Skeletal muscle satellite cell (primary cell): ENCODE data around the gene ENOX1.
"Not testable (repeated sequence)": the region's sequence is repeated elsewhere in the genome, so short reads cannot be mapped to it uniquely, and the experiment has no call there.

Experiments
- H3K27me3 ChIP-seq: 2 replicates; pipeline ENCODE4 v1.7.0; 2013; ENCODE audit warnings: low read length; ENCODE audit not compliant: control insufficient read depth, insufficient read depth
- H3K36me3 ChIP-seq: 2 replicates; pipeline ENCODE4 v1.7.0; 2013; ENCODE audit warnings: mild to moderate bottlenecking, control low read depth, low read length; ENCODE audit not compliant: insufficient read depth
- H3K4me1 ChIP-seq: 2 replicates; pipeline ENCODE4 v1.7.0; 2013; ENCODE audit warnings: low read length; ENCODE audit not compliant: control insufficient read depth, insufficient read depth
- H3K4me2 ChIP-seq: 2 replicates; pipeline ENCODE4 v1.7.0; 2013; ENCODE audit warnings: mild to moderate bottlenecking, low read length
- H3K4me3 ChIP-seq: 2 replicates; pipeline ENCODE4 v1.7.0; 2013; ENCODE audit warnings: low read length
- H3K9ac ChIP-seq: 2 replicates; pipeline ENCODE4 v1.7.0; 2013; ENCODE audit warnings: mild to moderate bottlenecking, low read depth, low read length, moderate library complexity
- H3K9me3 ChIP-seq: replicated peaks from 2 replicates; pipeline ENCODE4 v1.7.0; 2013; ENCODE audit warnings: mild to moderate bottlenecking, control low read depth, low read length

ENOX1 gene

GRCh38 chr13:43360171-43360570, 426.6 kb downstream of the ENOX1 start:
- H3K4me1 ChIP-seq = peaks cover 23% of the 10 kb centered on the region
- H3K4me3 ChIP-seq = no peak overlapping the region
- no peaks in the 10 kb centered on the region for H3K27me3 ChIP-seq
- no peaks in the 10 kb centered on the region for H3K36me3 ChIP-seq
- H3K9me3 ChIP-seq = no peaks in the 10 kb centered on the region
- H3K4me2 ChIP-seq = no peak overlapping the region
- H3K9ac ChIP-seq = no peak overlapping the region

- H3K4me3 ChIP-seq = no peak overlapping the region
- peaks cover 17% of the 10 kb centered on the region for H3K4me1 ChIP-seq
- no peak overlapping the region for H3K4me2 ChIP-seq
- no peaks in the 10 kb centered on the region for H3K27me3 ChIP-seq
- no peaks in the 10 kb centered on the region for H3K9me3 ChIP-seq
- no peaks in the 10 kb centered on the region for H3K36me3 ChIP-seq
- no peak overlapping the region for H3K9ac ChIP-seq
Observed at GRCh38 chr13:43359536-43359935, 427.2 kb downstream of the ENOX1 start.

- Histone ChIP-seq H3K27me3 (no peaks in the 10 kb centered on the region), H3K4me3 (no peak overlapping the region), H3K36me3 (no peaks in the 10 kb centered on the region), H3K4me1 (no peaks in the 10 kb centered on the region), H3K9ac (no peak overlapping the region), H3K4me2 (no peak overlapping the region), H3K9me3 (no peaks in the 10 kb centered on the region)
Observed at GRCh38 chr13:43357564-43357963, 429.2 kb downstream of the ENOX1 start.

- H3K4me1 ChIP-seq = no peaks in the 10 kb centered on the region
- no peaks in the 10 kb centered on the region for H3K9me3 ChIP-seq
- H3K4me3 ChIP-seq = no peak overlapping the region
- no peak overlapping the region for H3K4me2 ChIP-seq
- no peaks in the 10 kb centered on the region for H3K36me3 ChIP-seq
- no peak overlapping the region for H3K9ac ChIP-seq
- no peaks in the 10 kb centered on the region for H3K27me3 ChIP-seq
Observed at GRCh38 chr13:43356567-43356966, 430.2 kb downstream of the ENOX1 start.

- no peaks in the 10 kb centered on the region for H3K4me1 ChIP-seq
- no peak overlapping the region for H3K9ac ChIP-seq
- H3K27me3 ChIP-seq = no peaks in the 10 kb centered on the region
- no peaks in the 10 kb centered on the region for H3K9me3 ChIP-seq
- no peak overlapping the region for H3K4me2 ChIP-seq
- H3K36me3 ChIP-seq = no peaks in the 10 kb centered on the region
- no peak overlapping the region for H3K4me3 ChIP-seq
Observed at GRCh38 chr13:43355774-43356173, 431.0 kb downstream of the ENOX1 start.

- no peaks in the 10 kb centered on the region for H3K36me3 ChIP-seq
- no peak overlapping the region for H3K4me3 ChIP-seq
- no peak overlapping the region for H3K4me2 ChIP-seq
- H3K27me3 ChIP-seq = no peaks in the 10 kb centered on the region
- no peak overlapping the region for H3K9ac ChIP-seq
- no peaks in the 10 kb centered on the region for H3K4me1 ChIP-seq
- H3K9me3 ChIP-seq = no peaks in the 10 kb centered on the region
Observed at GRCh38 chr13:43354153-43354945, 432.4 kb downstream of the ENOX1 start.

GRCh38 chr13:43353631-43354030, 433.1 kb downstream of the ENOX1 start:
- Histone ChIP-seq H3K27me3 (no peaks in the 10 kb centered on the region), H3K36me3 (no peaks in the 10 kb centered on the region), H3K4me1 (peaks cover under 1% of the 10 kb centered on the region), H3K4me2 (no peak overlapping the region), H3K4me3 (no peak overlapping the region), H3K9me3 (no peaks in the 10 kb centered on the region), H3K9ac (no peak overlapping the region)

GRCh38 chr13:43351612-43352011, 435.2 kb downstream of the ENOX1 start:
- H3K9ac ChIP-seq, H3K4me3 ChIP-seq, H3K9me3 ChIP-seq, H3K4me1 ChIP-seq, H3K4me2 ChIP-seq, H3K27me3 ChIP-seq, H3K36me3 ChIP-seq: not testable (repeated sequence)

- no peak overlapping the region for H3K4me2 ChIP-seq
- H3K36me3 ChIP-seq = no peaks in the 10 kb centered on the region
Observed at GRCh38 chr13:43348397-43348796, 438.4 kb downstream of the ENOX1 start.

GRCh38 chr13:43347877-43348276, 438.9 kb downstream of the ENOX1 start:
- H3K27me3 ChIP-seq = no peaks in the 10 kb centered on the region
- no peaks in the 10 kb centered on the region for H3K36me3 ChIP-seq
- H3K9ac ChIP-seq = no peak overlapping the region
- no peak overlapping the region for H3K4me2 ChIP-seq
- no peaks in the 10 kb centered on the region for H3K9me3 ChIP-seq
- H3K4me1 ChIP-seq = peaks cover 6% of the 10 kb centered on the region
- H3K4me3 ChIP-seq = no peak overlapping the region

More at GRCh38 chr13:43348397-43348796, 438.4 kb downstream of the ENOX1 start:
- no peaks in the 10 kb centered on the region for H3K27me3 ChIP-seq
- H3K9ac ChIP-seq = no peak overlapping the region
- no peaks in the 10 kb centered on the region for H3K9me3 ChIP-seq
- no peak overlapping the region for H3K4me3 ChIP-seq
- H3K4me1 ChIP-seq = peaks cover 6% of the 10 kb centered on the region

- Histone ChIP-seq H3K4me1 (peaks cover 6% of the 10 kb centered on the region), H3K27me3 (no peaks in the 10 kb centered on the region), H3K36me3 (no peaks in the 10 kb centered on the region), H3K9ac (no peak overlapping the region), H3K4me2 (no peak overlapping the region), H3K4me3 (no peak overlapping the region), H3K9me3 (no peaks in the 10 kb centered on the region)
Observed at GRCh38 chr13:43346427-43346826, 440.3 kb downstream of the ENOX1 start.

- Histone ChIP-seq H3K4me2 (no peak overlapping the region), H3K27me3 (no peaks in the 10 kb centered on the region), H3K4me3 (no peak overlapping the region), H3K9ac (no peak overlapping the region), H3K36me3 (no peaks in the 10 kb centered on the region), H3K9me3 (no peaks in the 10 kb centered on the region), H3K4me1 (peaks cover 6% of the 10 kb centered on the region)
Observed at GRCh38 chr13:43343645-43344044, 443.1 kb downstream of the ENOX1 start.
